Motor neuron (in vitro differentiated cells): ENCODE measurements around the gene DOHH. TPM values are rescaled to one million over a fixed set of nuclear protein-coding genes. Genes with fewer than 3 reads are reported as not detected.
A peak's percentile ranks its signal among the peaks of the same experiment; 100 is the strongest.

Source experiments
- ATAC-seq, 8 experiments: fragments of 200-7000 bp; cut with Tn5 transposase; replicated peaks in 6 of 8; 2 replicates each; pipeline ENCODE4 v1.8.0; 2021; ENCODE audit warnings: mild to moderate bottlenecking in 8 of 8, moderate library complexity in 8 of 8
- H3K27ac ChIP-seq, 2 donors: fragments of 250-450 bp; sonication (Bioruptor Pico); 2 replicates each; pipeline ENCODE4 v1.9.0; 2021; ENCODE audit warnings: antibody characterized with exemption in 2 of 2, mild to moderate bottlenecking in 2 of 2, moderate library complexity in 1 of 2
- H3K4me1 ChIP-seq, 2 donors: fragments of 250-450 bp; sonication (Bioruptor Pico); replicated peaks in 1 of 2; 2 replicates each; pipeline ENCODE4 v1.6.1; 2021; ENCODE audit warnings: antibody characterized with exemption in 2 of 2, mild to moderate bottlenecking in 2 of 2, moderate library complexity in 1 of 2
- H3K4me3 ChIP-seq, 5 donors: fragments of 250-450 bp; sonication (Bioruptor Pico); 2 replicates each; pipeline ENCODE4 v1.9.0; 2021; ENCODE audit warnings: antibody characterized with exemption in 5 of 5, mild to moderate bottlenecking in 5 of 5, moderate library complexity in 4 of 5
- WGBS, 10 experiments: fragments of 450-650 bp; shearing (Covaris generic); methylation state at CpG; one replicate each; pipeline ENCODE4 v1.0.0; 2022; 5-methylcytosine and 5-hydroxymethylcytosine counted together
- in situ Hi-C, 9 experiments: fragments of 400-800 bp; cut with MboI; loops; one replicate each; pipeline ENCODE4 v1.15.0; 2021; ENCODE audit warnings: low sequenced_read_pairs in 9 of 9, low pct_unique_long_range_greater_than_20kb in 2 of 9; ENCODE audit not compliant: unreplicated experiment in 9 of 9
- total RNA-seq, 8 experiments: library from RNA; unstranded; fragments of 300-600 nt; gene quantifications; 2 replicates each; pipeline versions ENCODE4 v1.2.3 to v1.2.4, GENCODE V29; 2022

Gene DOHH
- total RNA-seq, 8 experiments from 2014 or later, result 4.6 to 11.4 (median 8.2) TPM

GRCh38 chr19:3463714-3464586 lies 36.5 kb downstream of the DOHH start:
- in situ Hi-C loops, result loop anchor here in 2 of 9 experiments (25.0 kb wide), 1 partner anchor 127 kb away; no protein-coding TSS in a partner anchor
- WGBS, 10 experiments, result no CpG with 5 or more reads among the region's 57 CpGs
- Histone ChIP-seq H3K4me3 (no peak overlapping the region), H3K4me1 (peaks cover 7 to 24% of the 10 kb centered on the region in 2 donors), H3K27ac (no peak overlapping the region)
- no peak for ATAC-seq

GRCh38 chr19:3462991-3463713 lies 37.3 kb downstream of the DOHH start:
- peak in 1 of 8 experiments; percentile 11 for ATAC-seq
- H3K4me3 ChIP-seq, result no peak overlapping the region
- WGBS, 10 experiments, result 7 to 80% (median 17%) methylated on average over 1 to 21 of the region's 58 CpGs; no CpG with 5 or more reads in 5 of the 10 experiments
- in situ Hi-C loops, result loop anchor here in 2 of 9 experiments (25.0 kb wide), 1 partner anchor 126 kb away; no protein-coding TSS in a partner anchor
- no peak overlapping the region for H3K27ac ChIP-seq
- H3K4me1 ChIP-seq, result peaks cover 13 to 31% of the 10 kb centered on the region in 2 donors

GRCh38 chr19:3459965-3460582 lies 40.4 kb downstream of the DOHH start:
- WGBS, 10 experiments, result 33 to 100% (median 68%) methylated on average over 1 to 5 of the region's 15 CpGs; no CpG with 5 or more reads in 2 of the 10 experiments
- ATAC-seq, result peak in 1 of 8 experiments; percentile 0
- Histone ChIP-seq H3K4me1 (peaks cover 35 to 41% of the 10 kb centered on the region in 2 donors), H3K4me3 (no peak overlapping the region), H3K27ac (no peak overlapping the region)
- in situ Hi-C loops, result loop anchor here in 2 of 9 experiments (25.0 kb wide), 1 partner anchor 123 kb away; no protein-coding TSS in a partner anchor

- H3K4me3 ChIP-seq, result no peak overlapping the region
- whole genome bisulfite sequencing, 10 experiments, result 7 to 20% methylated on average over 1 to 2 of the region's 26 CpGs; no CpG with 5 or more reads in 8 of the 10 experiments
- in situ Hi-C loops, result loop anchor here in 2 of 9 experiments (25.0 kb wide), 1 partner anchor 122 kb away; no protein-coding TSS in a partner anchor
- peak; percentile 42 to 77 (median 69) for ATAC-seq
- H3K4me1 ChIP-seq, result peaks cover 35 to 41% of the 10 kb centered on the region in 2 donors
- no peak overlapping the region for H3K27ac ChIP-seq
Observed at GRCh38 chr19:3459089-3459881, 41.2 kb downstream of the DOHH start.

- in situ Hi-C loops, result loop anchor here in 2 of 9 experiments (25.0 kb wide), 1 partner anchor 121 kb away; no protein-coding TSS in a partner anchor
- WGBS, 10 experiments, result 58 to 80% methylated on average over 1 to 2 of the region's 19 CpGs; no CpG with 5 or more reads in 8 of the 10 experiments
Observed at GRCh38 chr19:3458229-3459088, 42.0 kb downstream of the DOHH start.

GRCh38 chr19:3457528-3458228 lies 42.8 kb downstream of the DOHH start:
- in situ Hi-C loops, result loop anchor here in 2 of 9 experiments (25.0 kb wide), 1 partner anchor 120 kb away; no protein-coding TSS in a partner anchor
- Histone ChIP-seq H3K27ac (no peak overlapping the region), H3K4me1 (peaks cover 26 to 35% of the 10 kb centered on the region in 2 donors), H3K4me3 (no peak overlapping the region)
- ATAC-seq, result peak in 5 of 8 experiments; percentile 2 to 9 (median 5)
- WGBS, 10 experiments, result 0 to 33% methylated on average over 1 to 6 of the region's 22 CpGs; no CpG with 5 or more reads in 8 of the 10 experiments

More at GRCh38 chr19:3458229-3459088, 42.0 kb downstream of the DOHH start:
- ATAC-seq, result peak in 2 of 8 experiments; percentile 0 to 1
- Histone ChIP-seq H3K4me1 (peaks cover 33 to 35% of the 10 kb centered on the region in 2 donors), H3K27ac (no peak overlapping the region), H3K4me3 (no peak overlapping the region)

GRCh38 chr19:3456925-3457527 lies 43.4 kb downstream of the DOHH start:
- in situ Hi-C loops, result loop anchor here in 2 of 9 experiments (25.0 kb wide), 1 partner anchor 120 kb away; no protein-coding TSS in a partner anchor
- WGBS, 10 experiments, result 60% methylated on average over 1 of the region's 18 CpGs; no CpG with 5 or more reads in 9 of the 10 experiments
- Histone ChIP-seq H3K4me1 (peaks cover 26 to 35% of the 10 kb centered on the region in 2 donors), H3K4me3 (no peak overlapping the region), H3K27ac (no peak overlapping the region)
- no peak for ATAC-seq

- peak in 6 of 8 experiments; percentile 11 to 85 (median 32) for ATAC-seq
- whole genome bisulfite sequencing, 10 experiments, result 2 to 73% (median 47%) methylated on average over 1 to 6 of the region's 37 CpGs; no CpG with 5 or more reads in 6 of the 10 experiments
- peaks cover 26 to 35% of the 10 kb centered on the region in 2 donors for H3K4me1 ChIP-seq
- H3K27ac ChIP-seq, result no peak overlapping the region
- in situ Hi-C loops, result loop anchor here in 2 of 9 experiments (25.0 kb wide), 1 partner anchor 119 kb away; no protein-coding TSS in a partner anchor
- H3K4me3 ChIP-seq, result no peak overlapping the region
Observed at GRCh38 chr19:3455960-3456601, 44.4 kb downstream of the DOHH start.

- no peak overlapping the region for H3K4me3 ChIP-seq
- 0 to 80% (median 41%) methylated on average over 1 to 4 of the region's 7 CpGs; no CpG with 5 or more reads in 6 of the 10 experiments for WGBS, 10 experiments
- ATAC-seq, result no peak
- H3K27ac ChIP-seq, result no peak overlapping the region
- peaks cover 26 to 35% of the 10 kb centered on the region in 2 donors for H3K4me1 ChIP-seq
- in situ Hi-C loops, result loop anchor here in 2 of 9 experiments (25.0 kb wide), 1 partner anchor 118 kb away; no protein-coding TSS in a partner anchor
Observed at GRCh38 chr19:3455393-3455955, 45.0 kb downstream of the DOHH start.
